Mesodermal cell (in vitro differentiated cells): ENCODE results near the gene RALGPS1.

ENCODE experiments used
- H3K27ac ChIP-seq: 2 replicates; pipeline ENCODE4 v1.7.0; 2013; ENCODE audit warnings: mild to moderate bottlenecking, low read depth, low read length, moderate library complexity; ENCODE audit not compliant: severe bottlenecking
- H3K36me3 ChIP-seq: 2 replicates; pipeline ENCODE4 v1.7.1; 2013; ENCODE audit warnings: mild to moderate bottlenecking, low read length, moderate library complexity; ENCODE audit not compliant: control insufficient read depth, insufficient read depth
- H3K4me1 ChIP-seq: one replicate; pipeline ENCODE4 v1.7.1; 2013; ENCODE audit warnings: mild to moderate bottlenecking, low read length; ENCODE audit not compliant: insufficient read depth, control insufficient read depth, poor library complexity, severe bottlenecking
- H3K4me3 ChIP-seq: 2 replicates; pipeline ENCODE4 v1.7.0; 2013; ENCODE audit warnings: low read length, control low read depth, mild to moderate bottlenecking; ENCODE audit not compliant: insufficient read depth, poor library complexity, severe bottlenecking; ENCODE audit errors: extremely low read depth
- H3K9me3 ChIP-seq: 2 replicates; pipeline ENCODE4 v1.7.1; 2013; ENCODE audit warnings: mild to moderate bottlenecking, low read length, moderate library complexity; ENCODE audit not compliant: control insufficient read depth
- WGBS, 2 experiments: methylation state at CpG; one replicate each; pipeline ENCODE4 v1.1.5; 2013; ENCODE audit warnings: missing lambda C conversion rate in 2 of 2; ENCODE audit not compliant: insufficient coverage in 2 of 2; 5-methylcytosine and 5-hydroxymethylcytosine counted together

The RALGPS1 gene

DNA sequence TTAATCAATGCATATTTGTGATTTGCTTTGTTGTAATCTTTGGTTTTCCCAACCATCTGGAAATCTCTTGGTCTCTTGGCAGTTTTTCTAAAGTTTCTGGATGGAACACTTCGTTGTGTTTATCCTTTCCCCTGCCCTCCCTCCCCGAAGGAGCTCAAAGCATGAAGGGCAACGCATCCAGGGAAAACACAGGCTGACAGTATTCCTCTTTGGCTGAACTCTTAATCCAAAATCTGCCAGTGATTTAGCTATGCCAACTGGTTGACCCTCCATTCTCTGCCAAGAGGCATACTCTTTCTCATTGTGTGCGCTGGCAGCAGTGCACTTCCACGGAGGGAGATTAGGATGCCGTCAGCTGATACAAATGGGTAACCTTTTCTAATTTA lies 33.6 kb upstream of the RALGPS1 start:
- 100% methylated on average over 3 of the region's 6 CpGs for WGBS, 2 experiments
- Histone ChIP-seq H3K36me3 (peaks cover 47% of the 10 kb centered on the region), H3K4me1 (no peaks in the 10 kb centered on the region), H3K27ac (no peak overlapping the region), H3K4me3 (no peak overlapping the region), H3K9me3 (no peaks in the 10 kb centered on the region)

DNA sequence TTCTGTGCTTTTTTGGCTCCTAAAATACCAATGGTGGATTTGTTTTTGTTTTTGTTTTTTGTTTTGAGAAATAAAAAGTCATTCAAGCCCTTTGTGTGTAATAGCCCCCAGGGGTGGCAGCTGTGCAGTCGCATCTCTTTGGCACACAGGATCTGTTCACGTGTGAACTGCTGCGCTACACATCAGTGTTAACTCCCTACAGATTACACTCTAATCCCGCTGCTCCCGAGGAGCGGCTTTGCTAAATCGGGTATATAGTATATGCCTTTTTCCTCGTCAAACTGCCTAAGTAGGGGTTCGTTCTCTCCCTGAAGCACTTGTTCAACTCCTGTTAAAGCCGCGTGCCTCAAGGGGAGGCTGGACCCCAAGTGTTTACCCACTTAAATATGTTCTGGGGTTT lies 31.8 kb upstream of the RALGPS1 start:
- H3K27ac ChIP-seq = no peak overlapping the region
- WGBS, 2 experiments = 91 to 99% methylated on average over 8 to 9 of the region's 11 CpGs
- H3K4me3 ChIP-seq = no peak overlapping the region
- H3K4me1 ChIP-seq = no peaks in the 10 kb centered on the region
- H3K36me3 ChIP-seq = peaks cover 46% of the 10 kb centered on the region
- no peaks in the 10 kb centered on the region for H3K9me3 ChIP-seq

DNA sequence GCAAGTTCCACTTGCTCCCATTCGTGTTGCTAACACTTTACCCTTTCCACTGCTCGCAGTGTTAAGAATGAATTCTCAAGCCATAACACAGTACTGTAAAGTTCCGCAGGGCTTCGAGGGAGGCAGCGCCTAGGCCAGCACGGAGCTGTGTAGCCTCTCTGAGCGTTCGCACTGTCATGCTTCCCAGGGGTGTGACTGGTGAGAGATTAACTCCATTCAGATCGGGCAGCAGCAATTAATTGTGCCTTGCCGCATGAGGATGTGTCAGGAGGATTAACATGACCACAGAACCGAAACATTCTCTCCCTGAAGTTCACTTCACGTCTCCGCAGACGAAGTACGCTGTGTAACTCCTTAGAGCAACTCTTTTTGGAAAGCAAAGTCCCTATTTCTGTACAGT lies 30.9 kb upstream of the RALGPS1 start:
- H3K9me3 ChIP-seq = no peaks in the 10 kb centered on the region
- H3K4me1 ChIP-seq = no peaks in the 10 kb centered on the region
- 87 to 92% methylated on average over 10 to 14 of the region's 15 CpGs for WGBS, 2 experiments
- H3K27ac ChIP-seq = no peak overlapping the region
- H3K36me3 ChIP-seq = peaks cover 46% of the 10 kb centered on the region
- H3K4me3 ChIP-seq = no peak overlapping the region

- WGBS, 2 experiments = 91 to 93% methylated on average over 4 of the region's 6 CpGs
- Histone ChIP-seq H3K4me1 (no peaks in the 10 kb centered on the region), H3K9me3 (no peaks in the 10 kb centered on the region), H3K36me3 (peaks cover 34% of the 10 kb centered on the region), H3K27ac (no peak overlapping the region), H3K4me3 (no peak overlapping the region)
Observed at GRCh38 chr9:126885131-126885641, 29.4 kb upstream of the RALGPS1 start.

- H3K27ac ChIP-seq = peak overlapping the region; percentile 0
- H3K36me3 ChIP-seq = peaks cover 24% of the 10 kb centered on the region
- H3K4me3 ChIP-seq = no peak overlapping the region
- no peaks in the 10 kb centered on the region for H3K4me1 ChIP-seq
- no peaks in the 10 kb centered on the region for H3K9me3 ChIP-seq
- 66 to 70% methylated on average over 20 to 23 of the region's 23 CpGs for WGBS, 2 experiments
Observed at GRCh38 chr9:126886034-126886822, 28.4 kb upstream of the RALGPS1 start.

GRCh38 chr9:126886897-126887296 lies 27.7 kb upstream of the RALGPS1 start:
- Histone ChIP-seq H3K4me1 (no peaks in the 10 kb centered on the region), H3K4me3 (no peak overlapping the region), H3K9me3 (no peaks in the 10 kb centered on the region), H3K36me3 (peaks cover 18% of the 10 kb centered on the region), H3K27ac (peak overlapping the region; percentile 0)
- WGBS, 2 experiments = 93 to 98% methylated on average over 9 to 10 of the region's 10 CpGs

DNA sequence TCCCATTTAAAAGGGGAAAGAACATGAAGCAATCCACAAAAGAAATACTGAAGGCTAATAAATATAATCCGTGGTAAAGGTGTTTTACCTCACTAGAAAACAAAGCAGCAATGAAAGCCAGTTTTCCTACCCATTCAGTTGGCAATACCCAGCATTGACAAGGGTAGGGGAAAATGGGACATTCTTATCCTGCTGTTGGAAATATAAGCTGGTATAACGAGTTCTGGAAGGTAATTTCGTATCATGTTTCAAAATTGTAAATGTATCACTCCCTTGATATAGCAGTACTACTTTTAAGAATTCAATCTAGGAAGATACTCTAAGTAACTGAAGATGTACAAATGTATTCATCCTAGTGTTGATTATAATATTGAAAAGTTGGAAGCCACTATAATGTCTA lies 22.9 kb upstream of the RALGPS1 start:
- Histone ChIP-seq H3K36me3 (no peaks in the 10 kb centered on the region), H3K4me1 (no peaks in the 10 kb centered on the region), H3K4me3 (no peak overlapping the region), H3K9me3 (no peaks in the 10 kb centered on the region), H3K27ac (no peak overlapping the region)
- WGBS, 2 experiments = 100% methylated on average over 1 of the region's 3 CpGs; no CpG with 5 or more reads in 1 of the 2 experiments

DNA sequence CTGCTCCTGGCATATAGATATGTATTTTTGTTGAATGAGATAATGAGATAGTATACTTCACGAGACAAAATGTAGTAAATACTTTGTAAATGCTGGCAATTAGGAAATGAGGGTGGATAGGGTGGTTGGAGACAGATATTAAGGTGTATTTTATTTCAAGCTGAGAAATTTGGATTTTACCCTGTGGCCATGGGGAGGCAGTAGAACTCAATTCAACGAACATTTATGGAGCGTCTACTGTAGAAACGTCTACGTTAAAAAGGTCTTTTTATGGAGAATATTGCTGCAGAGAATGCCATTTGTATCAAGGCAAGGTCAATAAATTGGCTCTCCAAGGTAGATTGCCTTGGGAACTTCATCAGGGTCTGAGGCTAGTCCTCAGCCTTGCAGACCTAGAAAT lies 21.5 kb upstream of the RALGPS1 start:
- Histone ChIP-seq H3K27ac (no peak overlapping the region), H3K9me3 (no peaks in the 10 kb centered on the region), H3K4me1 (no peaks in the 10 kb centered on the region), H3K36me3 (no peaks in the 10 kb centered on the region), H3K4me3 (no peak overlapping the region)
- WGBS, 2 experiments = 50 to 54% methylated on average over 5 of the region's 5 CpGs

- Histone ChIP-seq H3K27ac (no peak overlapping the region), H3K9me3 (no peaks in the 10 kb centered on the region), H3K36me3 (no peaks in the 10 kb centered on the region), H3K4me3 (no peak overlapping the region), H3K4me1 (no peaks in the 10 kb centered on the region)
- 79 to 81% methylated on average over 3 of the region's 4 CpGs for WGBS, 2 experiments
Observed at GRCh38 chr9:126894052-126894603, 20.5 kb upstream of the RALGPS1 start.

DNA sequence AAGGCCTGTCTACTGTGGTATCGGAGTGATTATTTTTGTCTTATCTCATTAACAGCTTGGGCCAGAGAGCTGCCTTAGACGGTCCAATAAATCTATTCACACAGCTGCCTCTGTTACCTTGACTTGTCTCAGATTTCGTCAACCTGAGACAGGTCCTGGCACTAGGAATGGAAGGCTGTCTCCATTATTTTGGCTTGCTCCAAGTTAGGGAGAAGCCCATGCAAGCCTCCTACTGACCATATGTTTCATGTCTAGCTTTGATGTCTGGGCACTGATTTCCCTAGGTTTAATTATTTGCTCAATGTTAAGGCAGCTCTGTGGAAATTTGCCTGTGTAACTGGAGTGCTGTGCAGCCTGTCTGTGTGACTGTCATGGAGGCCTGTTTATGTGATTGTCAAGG lies 12.4 kb upstream of the RALGPS1 start:
- H3K36me3 ChIP-seq = no peaks in the 10 kb centered on the region
- H3K9me3 ChIP-seq = no peaks in the 10 kb centered on the region
- H3K4me3 ChIP-seq = no peak overlapping the region
- H3K4me1 ChIP-seq = no peaks in the 10 kb centered on the region
- 93 to 97% methylated on average over 3 of the region's 3 CpGs for WGBS, 2 experiments
- no peak overlapping the region for H3K27ac ChIP-seq

DNA sequence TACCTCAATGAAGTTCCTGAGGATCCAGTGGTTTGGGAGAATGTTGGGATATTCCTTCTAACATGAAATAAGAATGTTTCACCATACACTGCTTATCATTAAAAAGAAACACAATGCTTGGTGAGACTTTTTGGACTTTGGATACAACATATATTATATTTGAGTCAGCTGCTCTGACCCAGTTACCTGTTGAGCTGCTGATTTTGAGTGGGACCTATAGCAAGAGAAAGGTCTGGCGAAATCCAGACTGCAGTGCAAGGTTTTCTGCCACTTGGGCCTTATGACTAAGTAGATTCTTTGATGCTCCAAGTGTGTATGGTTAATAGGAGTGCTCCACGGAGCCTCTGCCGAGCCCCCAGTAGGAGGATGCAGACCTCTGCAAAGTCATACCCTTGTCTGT lies 10.0 kb upstream of the RALGPS1 start:
- H3K4me3 ChIP-seq = no peak overlapping the region
- WGBS, 2 experiments = 92 to 93% methylated on average over 3 of the region's 3 CpGs
- no peaks in the 10 kb centered on the region for H3K9me3 ChIP-seq
- no peak overlapping the region for H3K27ac ChIP-seq
- H3K36me3 ChIP-seq = no peaks in the 10 kb centered on the region
- H3K4me1 ChIP-seq = no peaks in the 10 kb centered on the region
